Epithelial cell of proximal tubule (primary cell): ENCODE measurements around the gene ZNF333. TPM values are rescaled to one million over a fixed set of nuclear protein-coding genes. Genes with fewer than 3 reads are reported as not detected.

Experiments
- DNase-seq: peaks from one replicate; pipeline ENCODE4 v3.0.0-alpha.2; 2011; ENCODE audit warnings: low read depth
- H3K4me3 ChIP-seq: 2 replicates; pipeline ENCODE4 v1.5.1; 2011; ENCODE audit warnings: low read depth, mild to moderate bottlenecking, low read length
- CTCF ChIP-seq: conservative IDR thresholded peaks from 2 replicates; pipeline ENCODE4 v1.5.1; 2012; ENCODE audit warnings: low read depth, mild to moderate bottlenecking, low read length
- total RNA-seq: library from RNA; depleted of rRNA; stranded (reverse); fragments of >200 nt; gene quantifications from 2 replicates; pipeline ENCODE4 v1.2.3, GENCODE V29; 2015

Gene ZNF333
- 5.7 and 6.3 TPM in 2 replicates for total RNA-seq

GRCh38 chr19:14689598-14690503, at the start of gene ZNF333:
ZNF333 (plus strand) TSS chr19:14690048; CDS start chr19:14693492, 3,444 bp downstream.
- DNase-seq, result peak; percentile 22
- TF ChIP-seq CTCF, result no peak

GRCh38 chr19:14648506-14648905, 41.3 kb upstream of the ZNF333 start:
- TF ChIP-seq CTCF, result no peak
- no peak for DNase-seq
- no peak overlapping the region for H3K4me3 ChIP-seq

More at GRCh38 chr19:14689598-14690503, at the start of gene ZNF333:
- peak within 1 kb of the TSS; percentile 82 for H3K4me3 ChIP-seq

- DNase-seq, result no peak
- TF ChIP-seq CTCF, result no peak
- no peak overlapping the region for H3K4me3 ChIP-seq
These were observed 40.8 kb upstream of the ZNF333 start for GRCh38 chr19:14649020-14649419.

GRCh38 chr19:14650161-14650560, 39.7 kb upstream of the ZNF333 start:
- no peak overlapping the region for H3K4me3 ChIP-seq
- no peak for TF ChIP-seq CTCF
- DNase-seq, result no peak

- no peak for DNase-seq
- no peak overlapping the region for H3K4me3 ChIP-seq
- no peak for TF ChIP-seq CTCF
These were observed 34.9 kb upstream of the ZNF333 start for GRCh38 chr19:14654786-14655560.

- no peak overlapping the region for H3K4me3 ChIP-seq
- no peak for DNase-seq
- TF ChIP-seq CTCF, result no peak
These were observed 34.1 kb upstream of the ZNF333 start for GRCh38 chr19:14655726-14656125.
